Pancreas (tissue), 10 donors: ENCODE results near the gene CXXC5. TPM values are rescaled to one million over a fixed set of nuclear protein-coding genes. Genes with fewer than 3 reads are reported as not detected.
A peak's percentile ranks its signal among the peaks of the same experiment; 100 is the strongest.

Source experiments
- ATAC-seq, 4 donors: fragments of 200-7000 bp; cut with Tn5 transposase; one replicate each; pipeline versions ENCODE4 v1.8.0 to v1.9.1; 2020; ENCODE audit warnings: mild to moderate bottlenecking in 4 of 4, moderate library complexity in 4 of 4
- DNase-seq, 6 donors: peaks; one replicate each; pipeline ENCODE4 v3.0.0-alpha.2; 2020
- FAIRE-seq: peaks from 2 replicates; lab custom pipeline; 2012; peaks lifted over from hg19 to GRCh38; lab: Jason Lieb, UNC
- H3K27ac ChIP-seq, 4 donors: fragments of 200-600 bp; sonication (generic); 1 replicate in 3 of 4; 2 replicates in 1 of 4; pipeline versions ENCODE4 v1.5.0 to v1.8.0; 2020
- H3K27me3 ChIP-seq, 4 donors: fragments of 200-600 bp; one replicate each; pipeline ENCODE4 v1.8.0; 2021
- H3K36me3 ChIP-seq, 3 donors: fragments of 200-600 bp; sonication (generic) in 1 of 3; one replicate each; pipeline versions ENCODE4 v1.5.0 to v1.8.0; 2020 to 2021
- H3K4me1 ChIP-seq, 3 donors: fragments of 200-600 bp; one replicate each; pipeline ENCODE4 v1.8.0; 2021
- H3K4me3 ChIP-seq, 4 donors: fragments of 200-600 bp; sonication (generic) in 2 of 4; one replicate each; pipeline versions ENCODE4 v1.5.0 to v1.8.0; 2020 to 2021
- H3K9me3 ChIP-seq, 4 donors: fragments of 200-600 bp; one replicate each; pipeline ENCODE4 v1.8.0; 2021
- CTCF ChIP-seq, 4 donors: fragments of 200-600 bp; sonication (generic) in 3 of 4; IDR thresholded peaks; one replicate each; pipeline versions ENCODE4 v1.5.0 to v1.8.0; 2021; ENCODE audit warnings: antibody characterized with exemption in 4 of 4
- WGBS, 2 donors: extraction: QIAGEN DNeasy Blood & Tissue Kit; methylation state at CpG; one replicate each; pipeline ENCODE4 v1.1.7; 2013; 5-methylcytosine and 5-hydroxymethylcytosine counted together
- intact Hi-C, 3 donors: fragments of 100-400 bp; cut with DNase I; formaldehyde crosslinking; loops; one replicate each; pipeline versions ENCODE4 v1.11.1 to v1.14.2; 2022
- polyA plus RNA-seq, 2 donors: library from polyadenylated mRNA; stranded (reverse); fragments of 200-250 nt; gene quantifications; one replicate each; pipeline ENCODE4 v1.2.3, GENCODE V29; 2013
- total RNA-seq, 6 donors: library from RNA; stranded (reverse); fragmentation: NEBNext Ultra II Directional in 4 of 6; extraction: Animal tissue kit (Norgen Biotek cat#: 25700) in 4 of 6; gene quantifications; one replicate each; pipeline versions ENCODE4 v1.2.1 to v1.2.4, GENCODE V29; 2021 to 2023
- donor health status: healthy with polysubstance abuse.
- donor health status: DM: no; HTN: no; CAD: no; lungs with moderate emphysema.
- donor health status: DM: no; HTN: no; CAD: no.
- donor health status: control.
- donor health status: control.
- donor health status: Bipolar disorder and iron deficiency.
- donor health status: DM: yes; HTN: yes; CAD: no.
- donor health status: DM: no; HTN: no; CAD: no.
- donor health status: DM: no; HTN: no; CAD: no.
- donor health status: DM: yes; HTN: yes; CAD: no.

CXXC5 gene
- total and polyA plus RNA-seq, 8 donors: 33.0 to 70.5 (median 44.1) TPM

- intact Hi-C loops: no loop called here
- H3K36me3 ChIP-seq: peaks cover 0 to 14% (median 5%) of the 10 kb centered on the region in 3 donors
- peaks cover 49 to 69% (median 59%) of the 10 kb centered on the region in 3 donors for H3K4me1 ChIP-seq
- H3K4me3 ChIP-seq: no peak overlapping the region
- DNase-seq (peak in 1 of 6 donors; percentile 55), FAIRE-seq (no peak), ATAC-seq (no peak)
- peak overlapping the region in 3 of 4 donors; percentile 22 to 48 (median 42) for H3K27ac ChIP-seq
- no peak for TF ChIP-seq CTCF (IDR thresholded peaks at IDR 0.05)
- WGBS, 2 donors: 61% methylated on average over 4 of the region's 4 CpGs
- H3K27me3 ChIP-seq: no peaks in the 10 kb centered on the region
- no peaks in the 10 kb centered on the region for H3K9me3 ChIP-seq
Measured at GRCh38 chr5:139675825-139676224, 27.7 kb downstream of the CXXC5 start.

GRCh38 chr5:139676406-139676805 lies 28.3 kb downstream of the CXXC5 start:
- Histone ChIP-seq H3K9me3 (no peaks in the 10 kb centered on the region), H3K4me3 (no peak overlapping the region), H3K27ac (peak overlapping the region in 2 of 4 donors; percentile 64 to 67), H3K4me1 (peaks cover 43 to 63% (median 53%) of the 10 kb centered on the region in 3 donors), H3K36me3 (peaks cover 0 to 20% (median 10%) of the 10 kb centered on the region in 3 donors), H3K27me3 (no peaks in the 10 kb centered on the region)
- TF ChIP-seq CTCF (IDR thresholded peaks at IDR 0.05): no peak
- DNase-seq (peak in 1 of 6 donors; percentile 33), ATAC-seq (peak in 2 of 4 donors; percentile 2), FAIRE-seq (no peak)
- WGBS, 2 donors: 30 to 34% methylated on average over 3 of the region's 3 CpGs
- intact Hi-C loops: no loop called here

- ATAC-seq (peak; percentile 49 to 62 (median 55)), DNase-seq (peak in 3 of 6 donors; percentile 53 to 76 (median 63)), FAIRE-seq (no peak)
- intact Hi-C loops: no loop called here
- no peak for TF ChIP-seq CTCF (IDR thresholded peaks at IDR 0.05)
- Histone ChIP-seq H3K9me3 (no peaks in the 10 kb centered on the region), H3K4me1 (peaks cover 36 to 56% (median 46%) of the 10 kb centered on the region in 3 donors), H3K4me3 (no peak overlapping the region), H3K27me3 (no peaks in the 10 kb centered on the region), H3K36me3 (peaks cover 0 to 26% (median 15%) of the 10 kb centered on the region in 3 donors), H3K27ac (peak overlapping the region; percentile 34 to 67 (median 62))
- WGBS, 2 donors: 36 to 37% methylated on average over 26 to 29 of the region's 29 CpGs
Measured at GRCh38 chr5:139676951-139677735, 29.0 kb downstream of the CXXC5 start.

GRCh38 chr5:139677736-139678613 lies 29.8 kb downstream of the CXXC5 start:
- peak in 4 of 6 donors; percentile 76 to 90 (median 80) for DNase-seq

More at GRCh38 chr5:139677736-139678613, 29.8 kb downstream of the CXXC5 start:
- FAIRE-seq (no peak), ATAC-seq (peak; percentile 76 to 82 (median 79))
- H3K36me3 ChIP-seq: peaks cover 0 to 33% (median 19%) of the 10 kb centered on the region in 3 donors
- peak overlapping the region; percentile 34 to 67 (median 62) for H3K27ac ChIP-seq
- no peak for TF ChIP-seq CTCF (IDR thresholded peaks at IDR 0.05)
- H3K4me3 ChIP-seq: no peak overlapping the region
- 24 to 40% methylated on average over 22 of the region's 22 CpGs for WGBS, 2 donors
- H3K4me1 ChIP-seq: peaks cover 36 to 47% (median 38%) of the 10 kb centered on the region in 3 donors
- no peaks in the 10 kb centered on the region for H3K27me3 ChIP-seq
- no peaks in the 10 kb centered on the region for H3K9me3 ChIP-seq
- intact Hi-C loops: no loop called here
